ENCODE results near the gene TMEM94. TPM values are rescaled to one million over a fixed set of nuclear protein-coding genes. Genes with fewer than 3 reads are reported as not detected.

The TMEM94 gene
- total RNA-seq, 1 experiment from 2014 or later, result 109 TPM

DNA sequence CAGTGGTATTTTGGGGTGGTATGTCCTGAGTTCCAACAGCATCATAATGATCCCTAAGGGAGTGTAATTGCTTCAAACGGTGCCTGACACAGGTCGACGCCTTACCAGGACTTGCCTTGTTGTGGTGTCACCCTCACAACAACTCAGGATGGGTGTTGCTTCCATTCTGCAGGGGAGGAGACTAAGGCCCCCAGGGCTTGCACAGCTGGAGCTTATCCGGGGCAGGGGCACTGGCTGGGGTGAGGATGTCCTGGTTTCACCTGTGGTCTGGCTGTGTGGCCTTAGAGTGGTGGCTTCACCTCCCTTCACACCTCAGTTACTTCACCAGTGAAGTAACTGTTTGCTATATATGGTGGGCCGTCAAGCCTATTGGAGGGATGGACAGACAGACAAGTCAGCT lies 92.4 kb downstream of the TMEM94 start:
- Mint-ChIP-seq H3K27me3 (ENCODE audit: insufficient read depth, unreplicated experiment) (no peaks in the 10 kb centered on the region), H3K27ac (ENCODE audit: unreplicated experiment) (peak overlapping the region; percentile 68), H3K9me3 (ENCODE audit: unreplicated experiment) (no peaks in the 10 kb centered on the region), H3K36me3 (ENCODE audit: insufficient read depth, unreplicated experiment) (peaks cover 77% of the 10 kb centered on the region), H3K4me1 (ENCODE audit: low read depth, unreplicated experiment) (peaks cover 22% of the 10 kb centered on the region), H3K4me3 (ENCODE audit: unreplicated experiment) (no peak overlapping the region)
- CTCF ChIA-PET, result no interaction called here
- Histone ChIP-seq H3K36me3 (ENCODE audit: control insufficient read depth, insufficient read depth, low read length) (peaks cover 2% of the 10 kb centered on the region; the same call in 1 of the 2 replicates), H3K4me3 (ENCODE audit: low read depth, low read length) (no peak overlapping the region), H3K9me3 (no peaks in the 10 kb centered on the region), H3K27me3 (replicated peaks; ENCODE audit: control insufficient read depth, insufficient read depth, low read length) (no peaks in the 10 kb centered on the region), H3K4me1 (peaks cover 46% of the 10 kb centered on the region)
- intact Hi-C loops (cut with micrococcal nuclease; ENCODE audit: unreplicated experiment), result no loop called here
- TF ChIP-seq, protein P1, sequence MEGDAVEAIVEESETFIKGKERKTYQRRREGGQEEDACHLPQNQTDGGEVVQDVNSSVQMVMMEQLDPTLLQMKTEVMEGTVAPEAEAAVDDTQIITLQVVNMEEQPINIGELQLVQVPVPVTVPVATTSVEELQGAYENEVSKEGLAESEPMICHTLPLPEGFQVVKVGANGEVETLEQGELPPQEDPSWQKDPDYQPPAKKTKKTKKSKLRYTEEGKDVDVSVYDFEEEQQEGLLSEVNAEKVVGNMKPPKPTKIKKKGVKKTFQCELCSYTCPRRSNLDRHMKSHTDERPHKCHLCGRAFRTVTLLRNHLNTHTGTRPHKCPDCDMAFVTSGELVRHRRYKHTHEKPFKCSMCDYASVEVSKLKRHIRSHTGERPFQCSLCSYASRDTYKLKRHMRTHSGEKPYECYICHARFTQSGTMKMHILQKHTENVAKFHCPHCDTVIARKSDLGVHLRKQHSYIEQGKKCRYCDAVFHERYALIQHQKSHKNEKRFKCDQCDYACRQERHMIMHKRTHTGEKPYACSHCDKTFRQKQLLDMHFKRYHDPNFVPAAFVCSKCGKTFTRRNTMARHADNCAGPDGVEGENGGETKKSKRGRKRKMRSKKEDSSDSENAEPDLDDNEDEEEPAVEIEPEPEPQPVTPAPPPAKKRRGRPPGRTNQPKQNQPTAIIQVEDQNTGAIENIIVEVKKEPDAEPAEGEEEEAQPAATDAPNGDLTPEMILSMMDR (IDR thresholded peaks at IDR 0.05; ENCODE audit: insufficient read depth in 1 of 2, low read depth in 1 of 2, low read length in 1 of 2, severe bottlenecking in 1 of 2, unreplicated experiment in 1 of 2), result no peak
- no TSS peak for BruUV-seq (replicated peaks)
- no peak for DNase-seq
- POLR2A ChIA-PET, result no interaction called here

Small RNA genes within 50 kb of the gene (microRNA-seq; reads per million reads assigned to microRNA genes)
- gene MIR6785, result 1.1 reads per million

Other genes with a start within 250 kb of the TMEM94 start
- 90.2 and 94.4 TPM in 2 replicates for gene GGA3, start 195.0 kb upstream of the TMEM94 start, total RNA-seq (2022)
- 123 and 125 TPM in 2 replicates for gene MRPS7, start 194.8 kb upstream of the TMEM94 start, total RNA-seq (2022)
- gene MIF4GD, start 185.4 kb upstream of the TMEM94 start, total RNA-seq (2022), result 27.0 and 27.3 TPM in 2 replicates
- gene SLC25A19, start 167.2 kb upstream of the TMEM94 start, total RNA-seq (2022), result 29.8 and 33.6 TPM in 2 replicates
- 113 and 115 TPM in 2 replicates for gene GRB2, start 51.0 kb upstream of the TMEM94 start, total RNA-seq (2022)
- gene CASKIN2, start 58.9 kb downstream of the TMEM94 start, total RNA-seq (2022), result 41.8 and 48.9 TPM in 2 replicates
- gene TSEN54, start 59.9 kb downstream of the TMEM94 start, total RNA-seq (2022), result 71.3 and 74.5 TPM in 2 replicates
- 165 and 179 TPM in 2 replicates for gene LLGL2, start 69.1 kb downstream of the TMEM94 start, total RNA-seq (2022)
- gene MYO15B, start 131.2 kb downstream of the TMEM94 start, total RNA-seq (2022), result 12.3 and 24.4 TPM in 2 replicates
- gene SMIM5, start 176.8 kb downstream of the TMEM94 start, total RNA-seq (2022), result 0.20 TPM in 1 of 2 replicates, not detected in the other
- gene RECQL5, start 210.5 kb downstream of the TMEM94 start, total RNA-seq (2022), result 67.0 and 67.7 TPM in 2 replicates
- 119 and 126 TPM in 2 replicates for gene SAP30BP, start 210.7 kb downstream of the TMEM94 start, total RNA-seq (2022)